Ascending aorta (tissue), 2 donors: ENCODE results near the gene APC2. TPM values are rescaled to one million over a fixed set of nuclear protein-coding genes. Genes with fewer than 3 reads are reported as not detected.
A peak's percentile ranks its signal among the peaks of the same experiment; 100 is the strongest.
"Not testable (repeated sequence)": the region's sequence is repeated elsewhere in the genome, so short reads cannot be mapped to it uniquely, and the experiment has no call there.

Source experiments
- DNase-seq, 2 donors: peaks; one replicate each; pipeline ENCODE4 v3.0.0-alpha.2; 2019; ENCODE audit warnings: low spot score in 2 of 2
- H3K27ac ChIP-seq, 2 donors: fragments of 200-600 bp; sonication (generic); one replicate each; pipeline ENCODE4 v1.5.1; 2016 to 2017; ENCODE audit warnings: mild to moderate bottlenecking in 1 of 2
- H3K27me3 ChIP-seq: fragments of 200-600 bp; sonication (generic); one replicate; pipeline ENCODE4 v1.5.1; 2017
- H3K36me3 ChIP-seq, 2 donors: fragments of 200-600 bp; sonication (generic); one replicate each; pipeline ENCODE4 v1.5.1; 2016
- H3K4me1 ChIP-seq, 2 donors: fragments of 200-600 bp; sonication (generic); one replicate each; pipeline ENCODE4 v1.5.1; 2016 to 2017; ENCODE audit warnings: mild to moderate bottlenecking in 1 of 2
- H3K4me3 ChIP-seq, 2 donors: fragments of 200-600 bp; sonication (generic); one replicate each; pipeline ENCODE4 v1.5.1; 2016 to 2017; ENCODE audit warnings: mild to moderate bottlenecking in 1 of 2
- H3K9me3 ChIP-seq, 2 donors: fragments of 200-600 bp; sonication (generic); one replicate each; pipeline ENCODE4 v1.5.1; 2016
- intact Hi-C: fragments of 100-400 bp; cut with DNase I; formaldehyde crosslinking; loops from one replicate; pipeline ENCODE4 v1.15.1; 2023
- total RNA-seq: library from RNA; depleted of rRNA; stranded (reverse); fragments of >200 nt; gene quantifications from one replicate; pipeline ENCODE4 v1.1.0, GENCODE V29; 2016
- TF ChIP-seq, protein P1 (sequence below), 3 experiments: fragments of 200-600 bp in 2 of 3; fragments of 450-650 bp in 1 of 3; sonication (generic) in 2 of 3; IDR thresholded peaks; one replicate each; pipeline ENCODE4 v1.5.1; 2016 to 2019; ENCODE audit warnings: antibody characterized with exemption in 3 of 3, mild to moderate bottlenecking in 1 of 3, moderate library complexity in 1 of 3

Gene APC2
- total RNA-seq, 1 donor from 2014 or later: not detected

DNA sequence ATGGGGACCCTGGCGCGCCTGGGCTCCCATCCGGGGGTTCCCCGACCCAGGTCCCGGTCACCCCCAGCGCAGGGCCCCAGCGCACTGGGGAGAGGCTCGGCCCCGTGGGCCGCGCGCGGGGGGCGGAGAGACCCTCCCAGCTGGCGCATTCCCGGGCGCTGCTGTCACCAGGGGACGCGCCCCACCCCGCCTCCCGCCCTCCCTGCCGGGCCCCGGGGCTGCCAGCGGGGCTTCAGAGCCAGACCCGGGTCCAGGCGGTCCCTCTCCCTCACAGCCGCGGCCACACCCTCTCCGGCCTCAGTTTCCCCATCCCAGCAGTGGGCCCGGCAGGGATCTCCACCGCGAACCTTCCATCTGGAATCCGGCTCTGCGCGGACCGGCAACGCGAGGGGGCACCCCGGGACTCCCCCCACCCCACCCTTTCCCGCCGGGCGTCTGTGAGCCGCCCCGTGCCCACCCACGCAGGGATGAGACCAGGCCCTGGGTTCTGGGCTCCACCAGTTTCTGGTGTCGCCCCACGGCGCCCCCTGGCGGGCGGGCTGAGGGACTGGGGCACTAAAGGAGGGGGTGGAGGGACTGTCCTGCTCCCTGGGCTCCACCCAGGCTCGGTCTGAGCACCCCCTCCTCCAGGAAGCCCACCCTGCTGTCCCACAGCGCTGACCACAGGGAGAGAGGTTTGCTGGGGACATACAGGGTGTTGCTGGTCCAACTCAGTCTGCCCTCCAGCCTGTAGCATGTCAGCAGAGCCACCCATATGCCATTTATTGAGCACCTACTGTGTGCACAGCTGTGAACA is 63.8 kb downstream of the APC2 start:
- Histone ChIP-seq H3K27me3 (no peaks in the 10 kb centered on the region), H3K36me3 (no peaks in the 10 kb centered on the region), H3K9me3 (no peaks in the 10 kb centered on the region), H3K4me1 (peaks cover 2 to 11% of the 10 kb centered on the region in 2 donors), H3K4me3 (peak overlapping the region; percentile 62 to 73), H3K27ac (peak overlapping the region; percentile 75 to 78)
- DNase-seq: no peak
- TF ChIP-seq, protein P1, sequence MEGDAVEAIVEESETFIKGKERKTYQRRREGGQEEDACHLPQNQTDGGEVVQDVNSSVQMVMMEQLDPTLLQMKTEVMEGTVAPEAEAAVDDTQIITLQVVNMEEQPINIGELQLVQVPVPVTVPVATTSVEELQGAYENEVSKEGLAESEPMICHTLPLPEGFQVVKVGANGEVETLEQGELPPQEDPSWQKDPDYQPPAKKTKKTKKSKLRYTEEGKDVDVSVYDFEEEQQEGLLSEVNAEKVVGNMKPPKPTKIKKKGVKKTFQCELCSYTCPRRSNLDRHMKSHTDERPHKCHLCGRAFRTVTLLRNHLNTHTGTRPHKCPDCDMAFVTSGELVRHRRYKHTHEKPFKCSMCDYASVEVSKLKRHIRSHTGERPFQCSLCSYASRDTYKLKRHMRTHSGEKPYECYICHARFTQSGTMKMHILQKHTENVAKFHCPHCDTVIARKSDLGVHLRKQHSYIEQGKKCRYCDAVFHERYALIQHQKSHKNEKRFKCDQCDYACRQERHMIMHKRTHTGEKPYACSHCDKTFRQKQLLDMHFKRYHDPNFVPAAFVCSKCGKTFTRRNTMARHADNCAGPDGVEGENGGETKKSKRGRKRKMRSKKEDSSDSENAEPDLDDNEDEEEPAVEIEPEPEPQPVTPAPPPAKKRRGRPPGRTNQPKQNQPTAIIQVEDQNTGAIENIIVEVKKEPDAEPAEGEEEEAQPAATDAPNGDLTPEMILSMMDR (IDR thresholded peaks at IDR 0.05): peak; percentile 51 to 73 (median 68)
- intact Hi-C loops: loop anchor here (5.0 kb wide), 1 partner anchor 76 kb away; the partner anchor contains the start of gene RPS15

DNA sequence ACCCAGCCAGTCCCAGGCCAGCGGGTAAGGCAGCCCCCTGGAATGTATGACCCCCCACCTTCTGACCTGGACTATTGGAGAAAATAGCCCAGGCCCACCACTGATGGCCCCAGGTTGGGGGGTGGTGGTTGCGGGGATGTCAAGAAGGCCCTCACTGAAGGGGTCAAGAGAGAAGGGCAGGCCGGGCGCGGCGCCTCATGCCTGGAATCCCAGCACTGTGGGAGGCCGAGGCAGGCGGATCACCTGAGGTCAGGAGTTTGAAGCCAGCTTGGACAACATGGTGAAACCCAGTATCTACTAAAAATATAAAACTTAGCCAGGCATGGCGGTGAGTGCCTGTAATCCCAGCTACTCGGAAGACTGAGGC is 64.4 kb downstream of the APC2 start:
- H3K27ac ChIP-seq: no peak overlapping the region
- no peaks in the 10 kb centered on the region for H3K27me3 ChIP-seq
- TF ChIP-seq, protein P1 (IDR thresholded peaks at IDR 0.05): no peak

DNA sequence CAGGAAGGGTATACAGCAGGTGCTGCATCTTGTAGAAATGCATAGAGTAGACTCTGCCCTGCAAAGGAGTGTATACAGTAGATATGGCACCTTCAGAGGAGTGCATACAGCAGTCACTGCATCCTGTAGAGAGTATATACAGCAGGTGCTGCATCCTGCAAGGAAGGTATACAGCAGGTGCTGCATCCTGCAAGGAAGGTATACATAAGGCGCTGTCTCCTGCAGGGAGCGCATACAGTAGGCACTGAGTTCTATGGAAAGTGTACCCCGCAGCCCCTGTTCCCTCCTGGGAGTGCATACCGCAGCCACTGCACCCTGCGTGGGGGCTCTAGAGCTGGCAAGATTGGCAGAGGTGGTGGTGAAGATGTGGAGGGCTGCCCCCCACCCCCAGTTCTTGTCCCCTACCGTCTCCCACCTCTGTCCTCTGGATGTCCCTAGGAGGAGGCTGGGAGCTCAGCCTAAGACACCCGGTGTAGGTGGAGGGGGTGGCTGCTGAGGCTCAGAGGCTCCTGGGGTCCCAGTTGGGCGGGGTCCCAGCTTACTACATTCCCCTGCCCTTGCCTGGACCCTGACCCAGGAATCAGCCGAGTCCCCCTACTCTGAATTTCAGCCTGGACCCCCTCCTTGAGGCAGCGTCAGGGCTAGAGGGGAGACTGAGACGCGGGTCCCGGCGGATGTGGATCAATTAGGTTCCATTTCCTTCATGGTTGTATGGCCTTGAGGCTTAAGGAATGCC is 65.2 kb downstream of the APC2 start:
- TF ChIP-seq, protein P1 (IDR thresholded peaks at IDR 0.05): no peak
- no peaks in the 10 kb centered on the region for H3K27me3 ChIP-seq
- H3K27ac ChIP-seq: no peak overlapping the region
- intact Hi-C loops: loop anchor here (5.0 kb wide), 1 partner anchor 78 kb away; the partner anchor contains the start of gene RPS15
- no peak overlapping the region for H3K4me3 ChIP-seq
- H3K9me3 ChIP-seq: no peaks in the 10 kb centered on the region
- H3K4me1 ChIP-seq: peaks cover 2 to 11% of the 10 kb centered on the region in 2 donors
- DNase-seq: no peak
- no peaks in the 10 kb centered on the region for H3K36me3 ChIP-seq

More for the DNA sequence above, 64.4 kb downstream of the APC2 start:
- Histone ChIP-seq H3K4me1 (peaks cover 2 to 11% of the 10 kb centered on the region in 2 donors), H3K9me3 (no peaks in the 10 kb centered on the region), H3K4me3 (no peak overlapping the region), H3K36me3 (no peaks in the 10 kb centered on the region)
- intact Hi-C loops: loop anchor here (5.0 kb wide), 1 partner anchor 77 kb away; the partner anchor contains the start of gene RPS15
- no peak for DNase-seq

DNA sequence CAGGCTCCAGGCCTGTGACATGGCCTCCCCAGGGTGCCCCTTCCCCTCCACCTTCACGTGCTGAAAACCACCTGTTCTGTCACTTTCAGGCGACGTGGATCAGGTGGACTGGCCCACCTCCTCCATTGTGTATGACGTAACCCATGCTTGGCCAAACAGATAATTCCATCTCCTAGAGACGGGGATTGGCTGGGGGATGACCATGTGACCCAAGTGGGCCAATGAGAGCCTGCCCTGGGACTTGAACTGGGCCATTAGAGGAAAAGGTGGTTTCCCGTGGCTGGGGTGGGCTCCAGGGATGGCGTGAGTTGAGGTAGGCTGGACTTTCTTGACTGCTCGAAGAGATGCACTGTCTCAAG is 66.5 kb downstream of the APC2 start:
- DNase-seq: no peak
- H3K4me1 ChIP-seq: peaks cover 2 to 11% of the 10 kb centered on the region in 2 donors
- no peaks in the 10 kb centered on the region for H3K36me3 ChIP-seq
- no peaks in the 10 kb centered on the region for H3K27me3 ChIP-seq
- no peak overlapping the region for H3K4me3 ChIP-seq
- no peak overlapping the region for H3K27ac ChIP-seq
- TF ChIP-seq, protein P1 (IDR thresholded peaks at IDR 0.05): no peak
- no peaks in the 10 kb centered on the region for H3K9me3 ChIP-seq
- intact Hi-C loops: no loop called here

DNA sequence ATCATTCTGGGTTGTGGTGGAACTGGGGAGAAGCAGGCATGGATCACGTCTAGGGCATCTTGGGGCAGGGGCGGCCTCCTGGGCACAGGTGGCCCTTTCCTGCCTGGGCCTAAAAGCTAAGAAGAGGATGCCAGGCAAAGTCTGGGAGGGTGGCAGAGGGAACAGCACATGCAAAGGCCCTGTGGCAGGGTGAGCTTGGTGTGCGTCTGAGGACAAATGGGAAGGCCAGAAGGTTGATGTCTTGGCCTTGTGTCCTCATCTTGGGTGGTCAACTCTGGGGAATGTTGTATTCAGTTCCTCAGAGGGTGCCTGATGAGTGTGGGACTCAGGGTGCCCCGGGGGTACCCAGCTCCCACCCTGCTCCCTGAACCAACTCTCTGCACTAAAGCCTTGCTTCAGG is 68.5 kb downstream of the APC2 start:
- H3K27ac ChIP-seq: no peak overlapping the region
- peaks cover 0 to 2% of the 10 kb centered on the region in 2 donors for H3K4me1 ChIP-seq
- H3K36me3 ChIP-seq: no peaks in the 10 kb centered on the region
- H3K4me3 ChIP-seq: no peak overlapping the region
- intact Hi-C loops: no loop called here
- TF ChIP-seq, protein P1 (IDR thresholded peaks at IDR 0.05): no peak
- no peak for DNase-seq
- no peaks in the 10 kb centered on the region for H3K9me3 ChIP-seq
- no peaks in the 10 kb centered on the region for H3K27me3 ChIP-seq

DNA sequence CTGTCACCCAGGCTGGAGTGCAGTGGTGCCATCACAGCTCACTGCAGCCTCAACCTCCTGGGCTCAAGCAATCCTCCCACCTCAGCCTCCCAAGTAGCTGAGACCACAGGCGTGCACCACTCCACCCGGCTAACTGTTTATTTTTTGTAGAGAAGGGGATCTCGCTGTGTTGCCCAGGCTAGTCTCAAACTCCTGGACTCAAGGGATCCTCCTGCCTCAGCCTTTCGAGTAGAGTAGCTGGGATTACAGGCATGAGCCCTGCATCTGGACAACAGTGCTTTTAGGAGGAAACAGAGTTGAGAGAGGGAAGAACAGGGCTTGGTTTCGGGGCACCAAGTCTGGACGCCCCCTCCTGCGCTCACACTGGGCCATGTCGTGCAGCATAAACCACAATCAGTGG is 69.9 kb downstream of the APC2 start:
- H3K9me3 ChIP-seq, H3K27me3 ChIP-seq, H3K4me1 ChIP-seq, H3K27ac ChIP-seq, H3K36me3 ChIP-seq, H3K4me3 ChIP-seq, DNase-seq: not testable (repeated sequence)
- intact Hi-C loops: loop anchor here (1.0 kb wide), 1 partner anchor 10 kb away; no protein-coding TSS in a partner anchor
